HepG2 (cell line): ENCODE results near the gene SENP5. TPM values are rescaled to one million over a fixed set of nuclear protein-coding genes. Genes with fewer than 3 reads are reported as not detected.

ENCODE experiments used
- ARID2 ChIP-seq: sonication (generic); formaldehyde crosslinking; IDR thresholded peaks from 2 replicates; pipeline ENCODE4 v1.8.1; 2022; ENCODE audit warnings: mild to moderate bottlenecking, missing genetic modification reagents, borderline replicate concordance
- HOXA7 ChIP-seq: sonication (generic); formaldehyde crosslinking; IDR thresholded peaks from 2 replicates; pipeline ENCODE4 v1.8.1; 2022; ENCODE audit warnings: mild to moderate bottlenecking, missing genetic modification reagents, moderate library complexity
- MAFK ChIP-seq, 2 experiments: IDR thresholded peaks in 1 of 2; conservative IDR thresholded peaks in 1 of 2; 2 replicates each; pipeline ENCODE4 v1.6.1; 2011; ENCODE audit warnings: improper control_type of control experiment in 2 of 2, low read length in 2 of 2
- NR2F1 ChIP-seq, 2 experiments: fragments of 450-650 bp in 1 of 2; formaldehyde crosslinking in 1 of 2; IDR thresholded peaks; 2 replicates each; pipeline versions ENCODE4 v1.5.0 to v1.6.1; 2016 to 2020; ENCODE audit warnings: mild to moderate bottlenecking in 1 of 2, missing compliant biosample characterization in 1 of 2, missing genetic modification reagents in 1 of 2, moderate library complexity in 1 of 2
- RBAK ChIP-seq: sonication (generic); formaldehyde crosslinking; IDR thresholded peaks from 2 replicates; pipeline ENCODE4 v1.5.1; 2020; ENCODE audit warnings: mild to moderate bottlenecking, missing genetic modification reagents
- RORA ChIP-seq: sonication (generic); formaldehyde crosslinking; IDR thresholded peaks from 2 replicates; pipeline ENCODE4 v1.5.0; 2020; ENCODE audit warnings: mild to moderate bottlenecking, missing genetic modification reagents, moderate library complexity
- SP140L ChIP-seq: sonication (generic); formaldehyde crosslinking; IDR thresholded peaks from 2 replicates; pipeline ENCODE4 v1.4.0; 2020; ENCODE audit warnings: missing genetic modification reagents, borderline replicate concordance
- U2AF1 ChIP-seq: fragments of 200-400 bp; formaldehyde crosslinking; optimal IDR thresholded peaks from 2 replicates; pipeline ENCODE3; 2017; ENCODE audit warnings: mild to moderate bottlenecking, low read depth, low read length
- ZFP36L1 ChIP-seq: sonication (generic); formaldehyde crosslinking; IDR thresholded peaks from 2 replicates; pipeline ENCODE4 v1.8.0; 2022; ENCODE audit warnings: mild to moderate bottlenecking, missing genetic modification reagents, moderate library complexity
- ZNF552 ChIP-seq: sonication (generic); formaldehyde crosslinking; IDR thresholded peaks from 2 replicates; pipeline ENCODE4 v1.9.0; 2022; ENCODE audit warnings: missing genetic modification reagents, mild to moderate bottlenecking, borderline replicate concordance
- ZNF607 ChIP-seq: sonication (generic); formaldehyde crosslinking; IDR thresholded peaks from 2 replicates; pipeline ENCODE4 v1.5.1; 2020; ENCODE audit warnings: missing genetic modification reagents, mild to moderate bottlenecking, borderline replicate concordance
- ZNF672 ChIP-seq: sonication (generic); formaldehyde crosslinking; IDR thresholded peaks from 2 replicates; pipeline ENCODE4 v1.8.1; 2022; ENCODE audit warnings: missing genetic modification reagents
- polyA plus RNA-seq, 8 experiments: library from polyadenylated mRNA; depleted of rRNA in 3 of 8; stranded (reverse) in 7 of 8; unstranded in 1 of 8; fragments of >200 nt; fragmentation: Illumina TruSeq in 4 of 8; extraction: Trizol in 4 of 8; gene quantifications; 2 replicates each; pipeline versions ENCODE4 v1.2.1 to v1.2.3, GENCODE V29; 2011 to 2016; ENCODE audit warnings: low read depth in 4 of 8, missing spikeins in 1 of 8, mixed read lengths in 1 of 8; ENCODE audit not compliant: insufficient read depth in 1 of 8
- total RNA-seq, 5 experiments: library from RNA; depleted of rRNA; stranded (reverse); fragments of >200 nt; fragmentation: Illumina TruSeq; extraction: Trizol; gene quantifications; 2 replicates each; pipeline ENCODE4 v1.2.3, GENCODE V29; 2016; ENCODE audit warnings: low read depth in 1 of 5
- TF ChIP-seq, protein P1 (sequence below): sonication (generic); formaldehyde crosslinking; IDR thresholded peaks from 2 replicates; pipeline ENCODE4 v1.9.0; 2021; ENCODE audit warnings: missing genetic modification reagents, mild to moderate bottlenecking, borderline replicate concordance
- TF ChIP-seq, protein P2 (sequence below): sonication (generic); formaldehyde crosslinking; IDR thresholded peaks from 2 replicates; pipeline ENCODE4 v1.8.0; 2022; ENCODE audit warnings: mild to moderate bottlenecking, missing genetic modification reagents, moderate library complexity
- TF ChIP-seq, protein P3 (sequence below): sonication (generic); formaldehyde crosslinking; IDR thresholded peaks from 2 replicates; pipeline ENCODE4 v1.4.0; 2020; ENCODE audit warnings: missing genetic modification reagents
- TF ChIP-seq, protein P4 (sequence below): sonication (generic); formaldehyde crosslinking; IDR thresholded peaks from 2 replicates; pipeline ENCODE4 v1.4.0; 2020; ENCODE audit warnings: missing genetic modification reagents
- TF ChIP-seq, protein P5 (sequence below), 2 experiments: sonication (generic) in 1 of 2; formaldehyde crosslinking in 1 of 2; IDR thresholded peaks; 2 replicates each; pipeline versions ENCODE4 v1.4.0 to v1.6.1; 2016 to 2020; ENCODE audit warnings: borderline replicate concordance in 1 of 2, low read depth in 1 of 2, mild to moderate bottlenecking in 1 of 2, missing genetic modification reagents in 1 of 2

SENP5 gene
- total and polyA plus RNA-seq, 2 of the 13 experiments (the other 11 are each of a cell fraction or from before 2014, with no cell fraction given) = 17.6 to 30.9 TPM

DNA sequence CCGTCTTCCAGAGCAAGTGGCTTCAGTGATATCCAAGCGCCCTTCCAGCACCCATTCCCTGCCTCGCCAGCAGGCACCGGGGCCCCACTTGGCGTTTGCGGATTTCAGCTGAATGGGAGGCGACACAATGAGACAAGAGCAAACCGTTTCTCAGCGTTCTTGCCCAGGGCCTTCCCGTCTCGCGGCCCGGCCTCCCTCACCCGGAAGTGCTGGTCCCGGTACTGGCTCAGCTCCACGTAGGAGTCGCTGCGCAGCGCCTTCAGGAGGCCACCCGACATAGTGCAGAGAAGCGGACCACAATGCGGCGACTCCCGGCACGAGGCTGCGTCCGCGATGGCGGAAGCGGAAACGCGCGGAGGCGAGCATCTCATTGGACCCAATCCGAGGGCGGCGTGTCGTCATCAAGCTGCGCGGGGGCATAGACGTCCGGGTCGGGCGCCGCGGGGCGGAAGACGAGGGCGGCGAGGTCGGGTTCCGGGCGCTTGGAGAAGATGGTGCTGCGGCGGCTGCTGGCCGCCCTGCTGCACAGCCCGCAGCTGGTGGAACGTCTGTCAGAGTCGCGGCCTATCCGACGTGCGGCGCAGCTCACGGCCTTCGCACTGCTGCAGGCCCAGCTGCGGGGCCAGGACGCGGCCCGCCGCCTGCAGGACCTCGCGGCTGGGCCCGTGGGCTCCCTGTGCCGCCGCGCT lies 74.7 kb downstream of the SENP5 start, which contains the start of gene NCBP2 (continued):
- TF ChIP-seq U2AF1 (peak; percentile 98), HOXA7 (no peak), MAFK (conservative IDR thresholded peaks at IDR 0.05 in 1 of 2, IDR thresholded peaks at IDR 0.05 in 1 of 2; ENCODE audit: low read length in 2 of 2) (no peak), NR2F1 (CRISPR knock-in tag; IDR thresholded peaks at IDR 0.05) (peak in 1 of 2 experiments; percentile 34; a peak in 1 of 4 replicates), ZNF672 (no peak), ZFP36L1 (no peak), SP140L (CRISPR knock-in tag) (peak; percentile 50; the same call in 1 of the 2 replicates), ZNF552 (0 out of 2 replicates have a peak, but pooled peaks have one; percentile 21), RORA (CRISPR knock-in tag) (no peak), ARID2 (CRISPR knock-in tag) (peak; percentile 93; the same call in 1 of the 2 replicates), RBAK (no peak), ZNF607 (peak; percentile 97)
- TF ChIP-seq, protein P1, sequence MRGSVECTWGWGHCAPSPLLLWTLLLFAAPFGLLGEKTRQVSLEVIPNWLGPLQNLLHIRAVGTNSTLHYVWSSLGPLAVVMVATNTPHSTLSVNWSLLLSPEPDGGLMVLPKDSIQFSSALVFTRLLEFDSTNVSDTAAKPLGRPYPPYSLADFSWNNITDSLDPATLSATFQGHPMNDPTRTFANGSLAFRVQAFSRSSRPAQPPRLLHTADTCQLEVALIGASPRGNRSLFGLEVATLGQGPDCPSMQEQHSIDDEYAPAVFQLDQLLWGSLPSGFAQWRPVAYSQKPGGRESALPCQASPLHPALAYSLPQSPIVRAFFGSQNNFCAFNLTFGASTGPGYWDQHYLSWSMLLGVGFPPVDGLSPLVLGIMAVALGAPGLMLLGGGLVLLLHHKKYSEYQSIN (CRISPR knock-in tag) = no peak
- TF ChIP-seq, protein P2, sequence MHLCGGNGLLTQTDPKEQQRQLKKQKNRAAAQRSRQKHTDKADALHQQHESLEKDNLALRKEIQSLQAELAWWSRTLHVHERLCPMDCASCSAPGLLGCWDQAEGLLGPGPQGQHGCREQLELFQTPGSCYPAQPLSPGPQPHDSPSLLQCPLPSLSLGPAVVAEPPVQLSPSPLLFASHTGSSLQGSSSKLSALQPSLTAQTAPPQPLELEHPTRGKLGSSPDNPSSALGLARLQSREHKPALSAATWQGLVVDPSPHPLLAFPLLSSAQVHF = peak; percentile 31; the same call in 1 of the 2 replicates
- TF ChIP-seq, protein P3, sequence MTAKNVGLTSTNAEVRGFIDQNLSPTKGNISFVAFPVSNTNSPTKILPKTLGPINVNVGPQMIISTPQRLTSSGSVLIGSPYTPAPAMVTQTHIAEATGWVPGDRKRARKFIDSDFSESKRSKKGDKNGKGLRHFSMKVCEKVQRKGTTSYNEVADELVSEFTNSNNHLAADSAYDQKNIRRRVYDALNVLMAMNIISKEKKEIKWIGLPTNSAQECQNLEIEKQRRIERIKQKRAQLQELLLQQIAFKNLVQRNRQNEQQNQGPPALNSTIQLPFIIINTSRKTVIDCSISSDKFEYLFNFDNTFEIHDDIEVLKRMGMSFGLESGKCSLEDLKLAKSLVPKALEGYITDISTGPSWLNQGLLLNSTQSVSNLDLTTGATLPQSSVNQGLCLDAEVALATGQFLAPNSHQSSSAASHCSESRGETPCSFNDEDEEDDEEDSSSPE = peak; percentile 78
- TF ChIP-seq, protein P4, sequence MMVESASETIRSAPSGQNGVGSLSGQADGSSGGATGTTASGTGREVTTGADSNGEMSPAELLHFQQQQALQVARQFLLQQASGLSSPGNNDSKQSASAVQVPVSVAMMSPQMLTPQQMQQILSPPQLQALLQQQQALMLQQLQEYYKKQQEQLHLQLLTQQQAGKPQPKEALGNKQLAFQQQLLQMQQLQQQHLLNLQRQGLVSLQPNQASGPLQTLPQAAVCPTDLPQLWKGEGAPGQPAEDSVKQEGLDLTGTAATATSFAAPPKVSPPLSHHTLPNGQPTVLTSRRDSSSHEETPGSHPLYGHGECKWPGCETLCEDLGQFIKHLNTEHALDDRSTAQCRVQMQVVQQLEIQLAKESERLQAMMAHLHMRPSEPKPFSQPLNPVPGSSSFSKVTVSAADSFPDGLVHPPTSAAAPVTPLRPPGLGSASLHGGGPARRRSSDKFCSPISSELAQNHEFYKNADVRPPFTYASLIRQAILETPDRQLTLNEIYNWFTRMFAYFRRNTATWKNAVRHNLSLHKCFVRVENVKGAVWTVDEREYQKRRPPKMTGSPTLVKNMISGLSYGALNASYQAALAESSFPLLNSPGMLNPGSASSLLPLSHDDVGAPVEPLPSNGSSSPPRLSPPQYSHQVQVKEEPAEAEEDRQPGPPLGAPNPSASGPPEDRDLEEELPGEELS (CRISPR knock-in tag) = peak; percentile 55; the same call in 1 of the 2 replicates
- TF ChIP-seq, protein P5, sequence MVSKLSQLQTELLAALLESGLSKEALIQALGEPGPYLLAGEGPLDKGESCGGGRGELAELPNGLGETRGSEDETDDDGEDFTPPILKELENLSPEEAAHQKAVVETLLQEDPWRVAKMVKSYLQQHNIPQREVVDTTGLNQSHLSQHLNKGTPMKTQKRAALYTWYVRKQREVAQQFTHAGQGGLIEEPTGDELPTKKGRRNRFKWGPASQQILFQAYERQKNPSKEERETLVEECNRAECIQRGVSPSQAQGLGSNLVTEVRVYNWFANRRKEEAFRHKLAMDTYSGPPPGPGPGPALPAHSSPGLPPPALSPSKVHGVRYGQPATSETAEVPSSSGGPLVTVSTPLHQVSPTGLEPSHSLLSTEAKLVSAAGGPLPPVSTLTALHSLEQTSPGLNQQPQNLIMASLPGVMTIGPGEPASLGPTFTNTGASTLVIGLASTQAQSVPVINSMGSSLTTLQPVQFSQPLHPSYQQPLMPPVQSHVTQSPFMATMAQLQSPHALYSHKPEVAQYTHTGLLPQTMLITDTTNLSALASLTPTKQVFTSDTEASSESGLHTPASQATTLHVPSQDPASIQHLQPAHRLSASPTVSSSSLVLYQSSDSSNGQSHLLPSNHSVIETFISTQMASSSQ (IDR thresholded peaks at IDR 0.05; ENCODE audit: low read depth) = no peak
- TF ChIP-seq, protein P5 (CRISPR knock-in tag; IDR thresholded peaks at IDR 0.05; ENCODE audit: borderline replicate concordance) = peak; percentile 40; the same call in 1 of the 2 replicates
